ENCODE data around the gene PIP4K2A.

- TF ChIP-seq CTCF (IDR thresholded peaks at IDR 0.05) (no peak), POLR2A (IDR thresholded peaks at IDR 0.05) (no peak)
Measured at GRCh38 chr10:22505911-22506685, 208.3 kb downstream of the PIP4K2A start.
